Stimulated activated CD4-positive, alpha-beta T cell treated with anti-CD3 and anti-CD28 coated beads, Interleukin-2, amount 100 ng/mL, for 48 hours (primary cell): ENCODE data around the gene GRB14.
"Not testable (repeated sequence)": the region's sequence is repeated elsewhere in the genome, so short reads cannot be mapped to it uniquely, and the experiment has no call there.

Experiments used
- DNase-seq, 2 donors: peaks; one replicate each; pipeline ENCODE4 v3.0.0-alpha.2; 2020

GRB14 gene

DNA sequence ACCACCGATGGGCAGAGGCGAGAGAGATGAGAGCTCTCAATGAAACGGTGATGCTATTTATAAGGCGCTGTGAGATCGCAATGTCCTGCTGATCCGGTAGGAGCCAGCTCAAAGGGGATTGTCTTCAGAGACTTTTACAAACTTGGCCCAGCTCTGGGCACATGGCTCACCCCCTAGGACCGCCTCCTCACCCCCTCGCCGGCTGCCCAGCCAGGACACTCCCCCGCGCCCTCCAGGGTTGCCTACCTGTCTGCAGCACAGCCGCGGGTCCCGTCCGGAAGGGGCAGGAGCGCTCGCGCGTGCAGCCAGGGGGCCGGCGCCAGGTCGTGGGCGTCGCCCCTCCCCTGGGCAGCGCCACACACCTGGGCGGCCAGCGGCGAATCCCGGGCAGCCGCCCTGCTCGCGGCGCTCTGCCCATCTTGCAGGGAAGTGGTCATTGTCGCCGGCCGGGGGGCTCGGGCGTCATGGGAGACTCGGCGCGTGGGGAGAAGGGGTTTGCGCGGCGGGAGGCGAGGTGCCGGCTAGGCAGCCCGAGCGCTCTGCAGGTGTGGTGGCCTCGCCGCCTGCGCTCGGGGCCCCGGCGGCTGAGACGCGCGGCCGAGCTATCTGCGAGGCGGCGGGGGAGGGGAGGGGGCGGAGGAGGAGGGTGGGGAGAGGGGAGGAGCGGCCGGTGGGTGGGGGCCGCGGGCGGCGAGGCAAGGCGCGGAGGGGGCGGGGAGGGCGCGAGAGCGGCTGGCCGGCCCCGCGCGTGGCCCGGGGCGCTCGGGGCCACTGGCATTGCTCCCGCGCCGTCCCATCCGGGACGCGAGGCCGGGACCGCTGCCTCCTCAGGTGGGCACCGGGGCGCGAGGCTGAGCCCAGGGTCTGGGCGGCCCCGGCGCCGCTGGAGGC is at the start of gene GRB14:
TSS of gene GRB14 (minus strand) at position 610 of the 891 bp plus-strand sequence. CDS start at position 437, 173 bp downstream.
- DNase-seq = no peak

- no peak for DNase-seq
Observed at GRCh38 chr2:164669291-164669690, 48.0 kb upstream of the GRB14 start.

GRCh38 chr2:164667566-164667965 is 46.3 kb upstream of the GRB14 start:
- no peak for DNase-seq

- DNase-seq = no peak
Observed at GRCh38 chr2:164664070-164664469, 42.8 kb upstream of the GRB14 start.

DNA sequence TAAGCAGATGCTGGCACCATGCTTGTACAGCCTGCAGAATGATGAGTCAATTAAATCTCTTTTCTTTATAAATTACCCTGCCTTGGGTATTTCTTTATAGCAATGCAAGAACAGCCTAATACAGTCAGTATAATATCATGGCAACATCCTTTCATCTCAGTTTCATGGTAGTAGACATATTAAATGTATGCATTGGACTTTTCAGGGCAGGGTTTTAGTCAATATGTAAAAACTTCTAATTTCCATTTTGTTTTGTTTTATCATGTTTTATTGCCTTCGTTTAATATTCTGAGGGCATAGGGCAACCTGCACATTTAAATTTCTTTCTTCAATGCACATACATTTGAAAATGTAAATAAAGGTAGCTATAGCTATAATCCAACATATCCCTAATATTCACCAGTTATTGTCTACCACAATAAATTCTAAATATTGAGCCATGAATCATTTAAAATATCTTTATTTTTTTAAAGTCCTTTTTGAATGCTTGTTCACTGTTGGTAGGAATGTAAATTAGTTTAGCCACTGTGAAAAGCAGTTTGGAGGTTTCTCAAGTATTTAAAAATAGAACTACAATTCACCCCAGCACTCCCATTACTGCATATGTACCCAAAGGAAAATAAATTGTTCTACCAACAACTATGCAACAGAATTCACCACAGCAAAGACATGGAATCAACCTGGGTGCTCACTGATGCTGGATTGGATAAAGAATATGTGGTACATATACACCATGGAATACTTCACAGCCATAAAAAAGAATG is 41.8 kb upstream of the GRB14 start:
- DNase-seq = no peak

- DNase-seq = no peak
Observed at GRCh38 chr2:164662066-164662465, 40.8 kb upstream of the GRB14 start.

- no peak for DNase-seq
Observed at GRCh38 chr2:164661349-164661748, 40.1 kb upstream of the GRB14 start.

DNA sequence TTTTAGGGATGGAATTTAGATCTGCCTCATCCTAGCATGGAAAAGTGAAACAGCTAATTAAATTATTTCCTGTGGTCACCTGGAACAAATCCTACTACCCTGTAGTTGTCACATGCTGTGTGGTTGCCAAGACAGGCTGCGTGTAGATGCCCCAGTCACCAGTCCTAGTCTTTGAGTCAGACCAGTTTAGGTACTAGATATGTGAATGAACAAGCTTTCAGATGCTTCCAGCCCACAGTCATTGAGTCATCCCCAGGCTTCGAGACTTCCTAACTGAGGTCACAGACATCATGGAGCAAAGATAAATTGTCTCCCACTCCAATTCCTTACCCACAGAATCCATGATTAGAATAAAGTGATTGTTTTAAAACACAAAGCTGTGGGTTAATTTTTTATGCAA is 35.8 kb upstream of the GRB14 start:
- DNase-seq = no peak

GRCh38 chr2:164655750-164656149 is 34.5 kb upstream of the GRB14 start:
- no peak for DNase-seq

DNA sequence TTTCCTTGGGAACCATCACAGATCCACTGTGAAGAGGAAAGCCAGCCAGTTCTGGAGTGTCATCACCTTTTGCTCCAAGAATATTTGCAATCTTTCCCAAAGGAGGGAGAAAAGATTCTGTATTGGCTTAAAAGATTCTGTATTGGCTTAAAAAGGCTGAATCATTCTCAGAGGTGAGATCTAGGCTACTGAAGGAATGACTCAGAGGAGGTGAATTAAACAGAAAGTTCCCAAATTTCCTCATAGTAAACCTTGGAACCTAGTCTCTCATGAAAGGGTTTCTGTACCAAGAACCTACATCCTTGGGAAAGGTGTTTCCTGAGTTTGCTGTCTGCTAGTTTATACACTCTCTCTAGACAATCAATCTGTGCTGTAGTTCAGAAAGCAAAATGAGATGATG is 34.1 kb upstream of the GRB14 start:
- DNase-seq = no peak

DNA sequence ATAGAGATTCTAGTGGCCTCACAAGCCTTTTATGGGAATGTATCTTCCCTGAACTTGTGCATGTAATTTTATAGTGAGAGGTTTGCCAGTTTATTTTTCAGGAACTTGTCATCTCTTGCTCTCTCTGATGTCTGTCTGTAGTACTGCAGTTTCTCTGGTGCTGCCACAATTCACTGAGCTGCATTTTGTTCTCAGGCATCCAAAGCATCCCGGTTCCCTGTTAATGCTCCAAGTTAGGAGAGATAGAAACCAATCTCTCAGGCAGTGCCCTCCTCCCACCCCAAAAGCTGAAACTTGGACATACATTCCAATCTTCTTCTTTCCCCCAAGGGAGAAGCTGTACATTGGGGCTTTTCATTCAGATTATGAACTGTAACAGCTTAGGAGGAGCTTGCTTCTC is 30.1 kb upstream of the GRB14 start:
- DNase-seq = no peak

DNA sequence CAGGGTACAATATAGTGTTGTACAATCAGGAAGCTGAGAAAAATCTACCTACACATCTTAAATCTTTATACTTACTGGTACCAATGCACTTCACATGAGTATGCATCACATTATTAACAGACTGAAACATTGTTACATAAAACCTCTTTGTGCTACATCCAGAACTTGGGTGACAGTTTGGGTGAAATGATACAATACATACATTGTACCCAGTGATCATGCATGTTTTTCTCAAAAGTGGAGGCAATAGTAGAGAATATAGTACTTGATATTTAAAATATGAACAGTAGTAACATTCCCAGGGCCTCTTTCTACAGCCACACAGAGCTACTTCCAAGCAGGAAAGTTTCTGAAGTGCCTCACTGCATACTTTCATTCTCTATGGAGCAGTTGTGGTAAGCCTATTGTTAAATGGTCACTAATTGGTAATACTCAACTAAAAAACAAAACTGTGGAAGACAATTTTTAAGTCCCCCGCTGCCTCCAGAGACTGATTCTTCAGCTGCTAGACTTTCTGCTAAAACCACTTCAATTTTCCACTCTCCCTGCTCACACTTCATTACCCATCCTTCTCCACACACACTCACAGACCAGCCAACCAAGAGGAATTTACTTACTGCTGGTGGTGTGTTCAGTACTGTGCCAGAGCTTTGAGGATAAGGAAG is 22.9 kb upstream of the GRB14 start:
- no peak for DNase-seq

DNA sequence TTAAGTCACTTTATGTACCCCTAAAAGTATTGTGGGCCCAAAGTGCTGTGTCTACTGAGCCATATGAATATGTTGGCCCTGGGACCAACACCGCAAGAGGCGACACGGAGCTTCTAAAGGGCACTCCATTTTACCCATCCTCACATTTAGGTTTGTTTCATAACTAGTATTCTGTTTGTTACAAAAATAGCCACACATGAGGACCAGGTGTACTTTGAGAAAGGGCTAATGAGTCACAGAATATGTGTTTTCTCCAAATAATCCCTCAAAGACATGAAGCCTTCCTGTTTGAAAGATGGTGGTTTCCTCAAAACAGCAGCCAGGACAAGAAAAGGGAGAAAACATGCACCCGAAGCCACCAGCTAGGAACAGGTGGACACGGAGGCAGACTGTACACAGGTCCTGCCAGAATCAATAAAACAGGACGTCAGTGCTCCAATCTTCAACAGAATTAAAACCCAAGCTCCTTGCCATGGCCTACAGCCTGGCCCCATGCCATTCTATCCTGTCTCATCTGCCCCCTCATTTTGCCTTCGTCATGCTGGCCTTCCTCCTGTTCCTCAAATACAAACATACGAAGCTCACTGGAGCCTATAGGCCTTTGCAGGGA is 21.8 kb upstream of the GRB14 start:
- DNase-seq = no peak

GRCh38 chr2:164642268-164642667 is 21.0 kb upstream of the GRB14 start:
- DNase-seq = no peak

DNA sequence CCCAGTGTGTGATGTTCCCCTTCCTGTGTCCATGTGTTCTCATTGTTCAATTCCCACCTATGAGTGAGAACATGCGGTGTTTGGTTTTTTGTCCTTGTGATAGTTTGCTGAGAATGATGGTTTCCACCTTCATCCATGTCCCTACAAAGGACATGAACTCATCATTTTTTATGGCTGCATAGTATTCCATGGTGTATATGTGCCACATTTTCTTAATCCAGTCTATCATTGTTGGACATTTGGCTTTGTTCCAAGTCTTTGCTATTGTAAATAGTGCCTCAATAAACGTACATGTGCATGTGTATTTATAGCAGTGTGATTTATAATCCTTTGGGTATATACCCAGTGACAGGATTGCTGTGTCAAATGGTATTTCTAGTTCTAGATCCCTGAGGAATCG is 7.0 kb upstream of the GRB14 start:
- not testable (repeated sequence) for DNase-seq

DNA sequence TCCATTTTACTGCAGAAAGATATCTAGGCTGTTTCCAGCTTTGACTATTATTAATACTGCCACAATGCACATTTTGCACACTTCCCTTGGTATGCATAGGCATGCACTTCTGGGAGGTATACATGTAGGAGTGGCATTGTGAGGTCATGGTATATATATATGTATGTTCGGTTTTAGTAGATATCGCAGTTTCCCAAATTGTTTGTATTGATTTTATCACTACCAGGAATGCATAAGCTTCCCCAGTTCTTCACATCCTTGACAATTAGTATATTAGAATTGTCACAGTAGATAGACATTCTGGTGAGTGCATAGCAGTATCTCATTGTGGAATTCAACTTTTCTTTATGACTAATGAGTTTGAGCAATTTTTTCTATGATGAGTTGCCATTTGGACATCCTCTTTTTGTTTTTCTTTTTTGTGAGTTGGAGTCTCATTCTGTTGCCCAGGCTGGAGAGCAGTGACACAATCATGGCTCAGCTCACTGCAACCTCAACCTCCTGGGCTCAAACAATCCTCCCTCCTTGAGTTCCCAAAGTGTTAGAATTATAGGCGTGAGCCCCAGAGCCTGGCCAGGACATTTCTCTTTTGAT is 4.2 kb upstream of the GRB14 start:
- DNase-seq = no peak

DNA sequence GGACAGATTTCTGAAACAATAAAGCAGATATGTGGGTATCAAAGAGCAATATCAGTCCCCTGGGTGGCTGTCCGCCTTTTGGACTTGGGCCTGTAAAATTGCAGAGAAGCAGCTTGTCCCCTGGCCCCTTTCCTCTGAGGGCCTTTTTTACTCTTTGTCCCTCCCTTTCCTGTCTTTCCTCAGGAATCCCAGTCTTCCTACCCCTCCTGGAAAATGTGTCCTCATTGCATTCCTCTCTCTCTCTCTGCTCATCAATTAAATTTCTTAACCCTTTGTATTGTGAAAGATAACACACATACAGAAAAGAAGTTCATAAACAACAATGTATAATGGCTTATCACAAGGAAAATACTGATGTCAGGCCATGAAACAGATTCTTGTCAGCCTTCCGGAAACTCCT is 3.0 kb upstream of the GRB14 start:
- DNase-seq = no peak

DNA sequence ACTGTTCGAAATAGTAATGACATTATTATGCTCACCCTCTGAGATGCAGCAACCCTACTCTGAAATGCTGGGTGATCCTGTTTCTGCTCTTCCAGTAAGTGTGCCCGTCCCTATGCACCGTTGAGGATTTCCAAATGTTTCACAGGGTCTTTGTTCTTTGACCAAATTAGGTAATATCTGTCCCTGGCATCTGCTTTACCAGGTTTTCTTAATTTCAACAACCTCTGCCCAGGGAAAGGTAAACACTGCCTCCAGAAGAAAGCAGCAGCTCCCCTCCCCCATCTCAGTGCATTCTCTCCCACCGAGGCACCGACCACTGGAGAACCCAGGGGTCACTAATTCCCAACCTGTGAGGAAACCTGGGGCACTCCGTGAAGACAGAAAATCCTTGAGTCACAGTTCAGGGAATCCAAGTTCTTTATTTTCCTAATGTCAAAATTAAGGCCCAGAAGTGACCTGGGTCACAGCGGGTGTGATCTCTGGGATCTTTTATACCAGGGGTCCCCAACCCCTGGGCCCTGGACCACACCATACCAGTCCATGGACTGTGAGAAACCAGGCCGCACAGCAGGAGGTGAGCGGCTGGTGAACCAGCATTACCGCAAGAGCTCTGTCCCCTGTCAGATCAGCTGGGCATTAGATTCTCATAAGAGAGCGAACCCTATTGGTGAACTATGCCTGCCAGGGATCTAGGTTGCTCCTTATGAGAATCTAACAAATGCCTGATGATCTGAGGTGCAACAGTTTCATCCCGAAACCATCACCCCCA is 1.2 kb upstream of the GRB14 start:
- no peak for DNase-seq

- DNase-seq = no peak
Observed at GRCh38 chr2:164621764-164622105, 453 bp upstream of the GRB14 start.

DNA sequence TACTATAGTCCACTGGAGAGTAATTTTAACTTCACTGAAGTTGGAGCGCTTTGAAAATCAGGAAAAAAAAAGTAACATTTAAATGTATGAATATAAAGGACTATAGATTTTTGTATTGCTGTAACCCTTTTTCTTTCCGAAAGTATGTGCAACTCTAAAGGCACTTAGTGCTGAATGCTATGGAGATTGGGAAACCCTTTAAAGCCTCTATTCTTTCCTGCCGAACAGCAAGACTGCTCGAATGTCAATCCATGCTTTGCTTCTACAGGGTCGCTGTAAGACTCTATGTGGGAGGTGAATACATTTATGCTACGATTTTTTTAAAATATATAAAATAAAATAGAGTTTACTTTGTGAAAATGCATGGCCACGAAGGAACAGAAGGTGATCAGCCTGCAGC is 825 bp downstream of the GRB14 start:
- DNase-seq = no peak

DNA sequence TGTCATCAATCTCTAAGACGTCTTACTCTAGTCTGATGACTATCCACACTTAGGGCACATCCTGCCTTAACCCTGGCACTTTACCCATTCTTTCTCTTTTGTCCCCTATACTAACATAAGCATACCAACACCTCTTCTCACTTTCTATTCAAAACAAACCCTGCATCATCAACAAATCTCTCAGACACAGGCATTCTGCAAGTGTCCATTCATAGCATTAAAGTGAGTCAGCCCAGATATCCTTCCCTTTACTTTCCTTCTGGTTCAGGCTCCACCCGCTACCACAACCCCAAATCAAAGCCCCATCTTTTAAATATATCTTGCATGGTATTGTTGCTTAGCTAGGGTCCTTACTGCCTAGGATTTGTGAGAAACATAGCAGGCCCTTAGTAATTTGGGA is 3.8 kb downstream of the GRB14 start:
- DNase-seq = no peak

DNA sequence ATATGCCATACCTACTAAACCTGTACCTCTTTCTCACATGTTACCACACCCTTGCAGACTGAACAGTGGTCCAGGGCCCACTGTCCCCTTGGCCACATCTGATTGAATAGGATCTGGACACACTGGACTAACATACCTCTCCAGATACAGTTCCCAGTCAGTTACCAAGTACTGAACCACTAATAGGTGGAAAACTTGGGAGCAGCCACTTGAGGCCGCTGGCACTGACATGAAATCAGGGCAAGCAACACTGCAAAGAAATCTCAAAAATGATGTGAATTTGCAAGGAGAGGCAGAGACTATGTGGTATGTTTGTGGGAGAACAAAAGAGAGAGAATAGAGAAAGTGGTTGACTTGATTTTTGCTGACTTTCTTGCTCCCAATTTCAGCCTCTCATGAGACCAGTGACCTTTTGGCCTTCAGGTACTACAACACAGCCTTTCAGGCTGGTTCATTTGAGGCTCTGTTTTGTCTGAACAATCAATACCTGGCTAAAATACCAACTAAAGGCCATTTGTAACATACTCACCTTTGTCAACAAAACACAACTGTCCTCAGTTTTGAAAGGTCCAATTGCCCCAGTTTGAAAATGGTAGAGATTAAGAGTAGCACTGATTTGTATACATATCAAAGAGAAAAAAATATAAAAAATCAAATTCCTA is 7.8 kb downstream of the GRB14 start:
- DNase-seq = no peak
